Activated CD8-positive, alpha-beta memory T cell treated with anti-CD3 and anti-CD28 coated beads for 36 hours (primary cell): Measurements from ENCODE around the gene SNX22. TPM values are rescaled to one million over a fixed set of nuclear protein-coding genes. Genes with fewer than 3 reads are reported as not detected.
"Not testable (repeated sequence)": the region's sequence is repeated elsewhere in the genome, so short reads cannot be mapped to it uniquely, and the experiment has no call there.

Experiments
- CTCF ChIA-PET: fragments of 350-600 bp; sonication (Branson Sonifier 250); formaldehyde crosslinking; loops from one replicate; lab custom pipeline; 2021; ENCODE audit warnings: antibody characterized with exemption; lab: Charles Lee
- POLR2A ChIA-PET: fragments of 350-600 bp; sonication (Branson Sonifier 250); formaldehyde crosslinking; loops from one replicate; lab custom pipeline; 2021; ENCODE audit warnings: antibody characterized with exemption; lab: Charles Lee
- total RNA-seq, 2 experiments: library from RNA; stranded (reverse); gene quantifications; one replicate each; pipeline ENCODE4 v1.2.3, GENCODE V29; 2021

The SNX22 gene
- total RNA-seq, result under 1 TPM; 0.42 to 0.76 TPM

DNA sequence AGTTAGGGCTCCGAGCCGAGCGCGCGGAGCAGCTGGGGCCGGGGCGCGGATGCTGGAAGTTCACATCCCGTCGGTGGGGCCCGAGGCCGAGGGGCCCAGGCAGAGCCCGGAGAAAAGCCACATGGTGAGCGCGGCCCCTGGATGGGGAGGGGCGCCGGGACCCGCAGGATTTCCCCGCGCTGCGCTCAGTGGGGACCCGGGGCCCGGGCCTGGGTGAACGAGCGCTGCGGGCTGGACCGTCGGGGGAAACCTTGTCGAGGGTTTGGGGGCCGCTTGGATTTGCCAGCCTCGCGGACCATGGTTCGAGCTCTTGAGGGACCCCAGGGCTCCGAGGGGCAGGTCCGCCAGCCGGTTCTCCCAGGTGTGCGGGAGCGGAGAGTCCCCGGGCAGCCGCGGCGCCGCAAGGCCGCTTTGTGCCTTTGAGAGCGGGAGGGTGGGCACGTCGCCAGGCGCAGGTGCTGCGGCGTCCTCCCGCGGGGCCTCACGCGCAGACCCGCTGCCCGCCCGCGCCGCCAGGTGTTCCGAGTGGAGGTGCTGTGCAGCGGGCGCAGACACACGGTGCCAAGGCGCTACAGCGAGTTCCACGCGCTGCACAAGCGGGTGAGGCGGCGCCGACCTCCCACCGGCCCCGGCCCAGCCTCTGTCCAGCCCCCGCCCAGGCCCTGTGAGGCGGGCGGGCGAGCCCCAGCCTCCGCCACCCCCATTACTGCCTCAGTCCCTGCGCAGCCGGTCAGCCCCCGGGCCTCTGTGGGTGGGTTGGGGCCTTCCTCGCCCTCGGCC, at the start of gene SNX22:
Gene SNX22 (plus strand): TSS at position 5 of the 780 bp plus-strand sequence. CDS start 45 bp downstream, at position 50.
- POLR2A ChIA-PET, result interaction anchor here (0.6 kb wide), 3 partner anchors 10 to 183 kb away, joined by 3 to 5 read pairs (median 3); no protein-coding TSS in a partner anchor
- CTCF ChIA-PET, result interaction anchor here (0.6 to 2.9 kb wide), 4 partner anchors 10 to 400 kb away, joined by 3 to 23 read pairs (median 3); partner anchors contain the start of gene PPIB

DNA sequence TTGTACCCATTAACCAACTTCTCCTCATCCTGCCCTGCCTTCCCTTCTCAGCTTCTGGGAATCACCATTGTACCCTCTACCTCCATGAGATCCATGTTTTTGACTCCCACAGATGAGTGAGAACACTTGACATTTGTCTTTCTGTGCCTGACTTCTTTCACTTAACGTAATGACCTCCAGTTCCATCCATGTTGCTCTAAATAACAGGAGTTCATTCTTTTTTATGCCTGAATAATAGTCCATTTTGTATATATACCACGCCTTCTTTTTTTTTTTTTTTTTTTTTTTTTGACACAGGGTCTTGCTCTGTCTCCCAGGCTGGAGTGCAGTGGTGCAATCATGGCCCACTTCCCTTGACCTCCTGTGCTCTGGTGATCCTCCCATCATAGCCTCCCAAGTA, 49.0 kb upstream of the SNX22 start:
- CTCF ChIA-PET, result interaction anchor here (0.7 kb wide), 1 partner anchor 8 kb away, joined by 4 read pairs; no protein-coding TSS in a partner anchor
- POLR2A ChIA-PET, result no interaction called here

DNA sequence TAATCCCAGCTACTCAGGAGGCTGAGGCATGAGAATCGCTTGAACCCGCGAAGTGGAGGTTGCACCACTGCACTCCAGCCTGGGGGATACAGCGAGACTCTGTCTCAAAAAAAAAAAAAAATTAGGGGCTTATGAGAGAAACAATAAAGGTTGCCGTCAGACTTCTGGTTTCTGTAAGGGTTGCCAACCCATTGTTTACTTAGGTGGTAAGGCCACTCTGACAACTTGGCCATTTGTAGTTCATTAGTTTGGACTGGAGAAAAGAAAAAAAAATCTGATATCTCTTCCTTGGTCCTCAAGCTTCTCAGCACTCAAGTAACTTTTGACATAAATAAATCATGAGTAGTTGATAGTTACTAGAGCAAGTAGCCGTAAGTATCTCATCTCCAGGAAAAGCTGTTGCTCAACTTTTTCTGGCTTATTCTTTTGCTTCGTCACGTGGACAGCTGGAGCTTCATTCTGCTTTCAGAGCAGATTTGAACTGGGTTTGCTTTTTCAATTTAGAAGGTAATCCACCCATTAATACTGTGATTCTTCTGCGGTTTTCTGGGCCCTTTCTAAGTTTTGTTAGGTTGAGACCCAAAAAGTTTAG, 46.3 kb upstream of the SNX22 start:
- ChIA-PET POLR2A (no interaction called here), CTCF (interaction anchor here (0.6 to 0.9 kb wide), 2 partner anchors 11 to 344 kb away, joined by 3 read pairs; partner anchors contain the start of gene CIAO2A)

DNA sequence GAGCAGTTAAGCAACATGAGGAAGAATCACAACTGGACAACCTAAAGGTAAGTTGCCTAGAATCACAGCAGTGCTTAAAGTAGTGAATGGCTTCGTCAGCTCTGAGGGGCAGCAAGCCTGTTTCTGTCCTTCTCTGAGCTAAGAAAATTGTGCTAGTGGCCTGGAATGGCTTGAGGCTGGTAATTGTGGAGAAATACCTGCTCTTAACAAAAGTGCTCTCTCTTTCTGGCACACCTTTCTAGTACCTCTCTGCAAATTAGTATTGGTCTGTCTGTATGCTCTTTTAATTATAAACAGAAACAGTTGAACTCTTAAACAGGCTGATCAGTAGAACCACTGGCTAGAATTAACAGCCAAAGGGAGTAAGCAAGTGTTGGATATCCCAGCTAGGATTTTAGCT, 44.2 kb upstream of the SNX22 start:
- CTCF ChIA-PET, result no interaction called here
- POLR2A ChIA-PET, result no interaction called here

DNA sequence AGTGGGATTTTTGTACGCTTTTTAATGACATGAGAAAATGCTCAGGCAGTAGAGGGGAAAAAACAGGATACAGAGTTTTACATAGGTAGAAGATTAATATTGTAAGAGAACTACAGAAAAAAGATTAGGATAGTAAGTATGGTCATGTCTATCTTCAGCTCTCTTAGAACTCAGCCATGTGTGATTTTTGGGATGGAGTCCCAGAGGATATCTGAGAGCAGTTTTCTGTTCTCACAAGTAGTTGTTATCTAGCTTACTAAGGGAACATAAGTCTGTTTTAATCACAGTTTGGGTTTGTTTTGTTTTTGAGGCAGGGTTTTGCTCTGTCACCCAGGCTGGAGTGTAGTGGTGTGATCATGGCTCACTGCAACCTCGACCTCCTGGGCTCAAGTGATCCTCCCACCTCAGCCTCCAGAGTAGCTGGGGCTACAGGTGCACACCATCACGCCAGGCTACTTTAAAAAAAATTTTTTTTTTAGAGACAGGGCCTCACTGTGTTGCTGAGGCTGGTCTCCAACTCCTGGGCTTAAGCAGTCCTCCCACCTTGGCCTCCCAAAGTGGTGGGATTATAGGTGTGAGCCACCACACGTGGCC, 41.3 kb upstream of the SNX22 start:
- POLR2A ChIA-PET, result not testable (repeated sequence)
- CTCF ChIA-PET, result interaction anchor here (0.6 kb wide), 1 partner anchor 176 kb away, joined by 3 read pairs; no protein-coding TSS in a partner anchor

DNA sequence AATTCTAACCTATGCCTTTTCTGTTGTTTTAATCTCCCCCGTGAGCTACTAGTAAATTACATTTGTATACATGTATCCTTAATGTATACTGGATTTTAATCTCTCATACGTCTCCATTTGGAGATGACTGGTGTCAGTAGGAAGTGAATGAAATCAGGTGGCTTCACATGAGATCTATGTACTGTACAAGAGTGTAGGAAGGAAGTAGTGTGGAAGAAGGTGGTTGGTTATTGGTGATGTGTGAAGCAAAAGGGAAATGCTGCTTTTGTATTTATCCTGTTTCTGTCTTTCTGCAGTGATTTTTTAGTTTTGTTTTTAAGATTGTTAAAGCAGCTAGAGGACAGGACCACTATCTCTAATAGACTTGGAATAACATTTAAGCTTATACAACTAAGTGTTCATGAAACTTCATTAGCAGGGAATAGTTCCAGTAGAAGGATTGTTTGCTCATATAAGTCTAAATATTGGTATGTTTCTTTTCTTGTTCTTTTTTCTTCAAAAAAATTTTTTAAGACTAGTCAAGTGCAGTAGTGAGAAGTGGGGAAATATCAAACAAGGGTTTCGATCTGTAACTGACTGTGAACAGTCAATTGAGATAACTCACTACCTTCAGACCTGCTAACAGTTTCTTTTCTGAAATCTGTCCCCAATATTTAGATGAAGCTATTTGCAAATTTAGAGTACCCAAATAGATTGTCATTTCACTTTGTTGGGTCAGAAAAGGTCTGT, 40.4 kb upstream of the SNX22 start:
- POLR2A ChIA-PET, result no interaction called here
- CTCF ChIA-PET, result interaction anchor here (0.6 to 0.8 kb wide), 3 partner anchors 9 to 177 kb away, joined by 3 to 4 read pairs (median 3); partner anchors contain the start of gene PPIB

DNA sequence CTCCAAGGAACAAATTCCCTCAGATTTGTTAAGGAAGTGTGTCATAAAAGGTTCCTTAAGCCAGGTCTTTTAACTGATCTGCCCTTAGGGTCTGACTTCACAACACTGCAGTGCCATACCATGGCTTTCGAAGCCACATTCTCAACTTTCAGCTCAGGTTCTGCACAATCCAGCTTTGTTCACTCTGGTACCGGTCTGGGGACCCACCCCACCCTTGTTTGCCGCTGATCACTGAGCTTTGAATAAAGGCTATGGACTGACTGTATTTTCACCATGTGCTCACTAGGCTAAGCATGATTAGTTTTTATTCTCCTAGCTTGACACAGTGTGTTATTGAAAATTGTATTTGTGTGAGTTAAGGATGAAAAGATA, 39.9 kb upstream of the SNX22 start:
- POLR2A ChIA-PET, result no interaction called here
- CTCF ChIA-PET, result interaction anchor here (0.8 kb wide), 1 partner anchor 51 kb away, joined by 3 read pairs; the partner anchor contains the start of gene PPIB

DNA sequence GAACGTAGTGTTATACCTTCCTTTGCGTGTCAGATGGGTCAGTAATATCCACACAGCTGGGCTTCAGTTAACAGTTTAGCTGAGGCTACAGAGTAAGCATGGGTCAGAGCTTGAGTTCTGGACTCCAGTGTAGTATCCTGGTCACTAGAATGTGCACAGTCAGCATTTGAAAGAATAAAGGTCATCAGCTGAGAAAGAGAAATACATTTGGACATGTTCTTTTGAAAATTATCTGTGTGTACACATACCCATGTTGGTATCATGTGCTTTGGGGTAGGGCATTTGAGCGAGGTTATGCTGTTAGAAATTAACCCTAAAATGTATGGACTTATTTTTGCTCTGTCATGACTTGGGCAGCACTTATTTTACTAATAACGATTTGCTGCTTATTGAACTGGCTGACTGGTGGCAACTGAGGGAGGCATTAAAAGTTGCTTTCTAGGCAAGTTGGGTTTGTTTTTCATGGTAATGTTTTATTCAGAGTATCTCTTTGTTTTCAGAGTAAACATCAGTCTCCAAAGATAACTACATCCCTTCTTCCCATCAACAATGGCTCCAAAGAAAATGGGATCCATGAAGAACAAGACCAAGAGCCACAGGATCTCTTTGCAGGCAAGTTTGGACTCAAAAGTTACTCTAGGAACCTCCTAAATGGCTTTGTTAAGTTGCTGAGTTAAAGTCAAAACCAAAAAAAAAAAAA, 39.3 kb upstream of the SNX22 start:
- CTCF ChIA-PET, result interaction anchor here (0.8 kb wide), 1 partner anchor 50 kb away, joined by 3 read pairs; the partner anchor contains the start of gene PPIB
- POLR2A ChIA-PET, result interaction anchor here (1.4 kb wide), 1 partner anchor 19 kb away, joined by 5 read pairs; the partner anchor contains the start of gene CIAO2A

DNA sequence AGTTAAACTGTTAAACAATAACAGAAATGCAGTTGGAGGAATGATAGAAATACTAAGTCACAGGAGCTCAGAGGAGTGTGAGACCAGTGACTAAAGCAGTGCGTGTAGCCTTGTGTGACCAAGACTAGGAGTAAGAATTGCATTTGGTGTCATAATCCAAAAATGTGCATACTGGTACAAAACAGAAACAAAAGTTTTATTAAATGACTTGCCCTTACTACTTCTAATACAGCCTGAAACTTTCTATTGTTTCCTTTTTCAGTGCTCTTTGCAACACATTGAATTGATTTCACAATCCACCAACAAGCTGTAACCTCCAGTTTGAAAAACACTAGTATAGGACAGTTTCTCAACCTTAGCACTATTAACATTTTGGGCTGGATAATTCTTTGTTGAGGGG, 38.6 kb upstream of the SNX22 start:
- ChIA-PET POLR2A (interaction anchor here (0.5 to 1.4 kb wide), 2 partner anchors 19 to 779 kb away, joined by 3 to 5 read pairs; partner anchors contain the start of gene CIAO2A), CTCF (no interaction called here)

DNA sequence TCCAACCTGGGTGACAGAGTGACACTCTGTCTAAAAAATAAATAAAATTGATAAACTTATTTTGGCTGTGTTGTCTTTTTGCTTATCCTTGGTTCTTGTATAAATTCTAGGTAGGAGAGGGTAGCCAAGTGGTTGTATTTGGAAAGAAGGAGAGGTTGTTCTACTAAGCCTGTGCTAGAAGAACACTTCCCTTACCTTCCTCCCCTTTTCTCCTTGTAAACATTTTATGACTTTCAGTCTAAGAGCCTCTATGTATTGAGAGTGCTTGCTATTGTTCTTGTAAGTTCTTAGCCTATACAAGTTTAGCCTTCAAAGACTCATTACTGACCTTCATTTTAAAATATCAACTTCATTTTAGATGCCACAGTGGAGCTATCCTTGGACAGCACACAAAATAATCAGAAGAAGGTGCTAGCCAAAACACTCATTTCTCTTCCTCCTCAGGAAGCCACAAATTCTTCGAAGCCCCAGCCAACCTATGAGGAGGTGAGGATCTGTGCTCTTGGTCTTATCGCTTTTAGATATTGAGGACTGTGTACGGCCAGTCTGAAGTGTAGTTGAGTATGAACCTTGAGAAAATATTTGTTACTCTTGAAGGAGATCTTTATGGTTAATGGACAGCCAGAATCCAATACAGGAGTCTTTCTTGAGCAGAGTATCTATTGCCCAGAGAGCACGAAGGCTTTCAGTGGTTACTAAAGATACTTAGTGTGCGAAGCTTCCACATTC, 33.6 kb upstream of the SNX22 start:
- CTCF ChIA-PET, result no interaction called here
- POLR2A ChIA-PET, result no interaction called here

DNA sequence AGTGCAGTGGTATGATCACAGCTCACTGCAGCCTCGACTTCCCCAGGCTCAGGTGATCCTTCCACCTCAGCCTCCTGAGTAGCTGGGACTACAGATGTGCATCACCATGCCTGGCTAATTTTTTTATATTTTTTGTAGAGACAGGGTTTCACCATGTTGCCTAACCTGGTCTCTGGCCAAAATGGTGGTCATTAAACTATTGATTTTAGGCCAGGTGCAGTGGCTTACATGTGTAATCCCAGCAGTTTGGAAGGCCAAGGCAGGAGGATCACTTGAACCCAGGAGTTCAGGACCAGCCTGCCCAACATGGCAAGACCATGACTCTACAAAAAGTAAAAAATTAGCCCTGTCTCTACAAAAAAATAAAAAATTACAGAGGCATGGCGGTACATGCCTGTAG, 31.2 kb upstream of the SNX22 start:
- POLR2A ChIA-PET, CTCF ChIA-PET: not testable (repeated sequence)

DNA sequence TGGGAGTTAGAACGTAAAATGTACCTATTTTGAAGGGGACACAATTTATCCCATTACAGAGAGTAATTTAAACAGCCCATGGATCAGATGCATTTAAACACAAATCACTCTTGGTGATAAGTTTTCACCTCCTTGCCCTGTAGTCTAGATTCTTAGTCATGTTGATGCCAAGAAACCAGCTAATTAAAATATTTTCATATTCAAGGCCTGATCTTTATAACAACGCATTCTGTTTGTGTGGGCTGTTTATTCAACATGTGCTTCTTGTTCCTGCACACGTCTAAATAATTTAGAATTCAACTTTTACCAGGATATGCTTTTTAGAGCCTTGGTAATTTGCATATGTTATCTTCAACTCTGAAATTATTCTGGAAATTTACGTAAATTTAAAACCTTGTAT, 29.9 kb upstream of the SNX22 start:
- CTCF ChIA-PET, result interaction anchor here (1.7 kb wide), 1 partner anchor 32 kb away, joined by 8 read pairs; no protein-coding TSS in a partner anchor

DNA sequence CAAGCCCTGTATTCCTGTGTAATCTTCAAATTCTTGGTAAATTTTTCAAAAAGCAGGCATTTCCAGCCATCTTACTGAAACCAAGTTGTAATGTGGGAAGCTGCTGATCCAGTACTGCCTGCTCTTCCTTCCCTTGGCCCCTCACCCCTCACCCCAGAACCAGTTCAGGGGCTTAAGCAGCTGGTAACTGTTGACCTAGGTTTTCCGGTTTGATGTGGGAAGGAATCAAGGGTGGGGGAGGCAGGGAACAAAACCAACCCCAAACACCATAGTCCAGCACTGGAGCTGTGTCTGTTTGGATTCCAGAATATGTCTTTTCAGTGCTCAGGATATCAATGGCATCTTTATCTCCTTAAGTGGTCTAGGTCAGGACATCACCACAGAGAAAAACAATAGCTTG, 29.1 kb upstream of the SNX22 start:
- ChIA-PET CTCF (interaction anchor here (1.7 kb wide), 1 partner anchor 31 kb away, joined by 8 read pairs; no protein-coding TSS in a partner anchor), POLR2A (no interaction called here)

More for the DNA sequence above, 29.9 kb upstream of the SNX22 start:
- POLR2A ChIA-PET, result no interaction called here

DNA sequence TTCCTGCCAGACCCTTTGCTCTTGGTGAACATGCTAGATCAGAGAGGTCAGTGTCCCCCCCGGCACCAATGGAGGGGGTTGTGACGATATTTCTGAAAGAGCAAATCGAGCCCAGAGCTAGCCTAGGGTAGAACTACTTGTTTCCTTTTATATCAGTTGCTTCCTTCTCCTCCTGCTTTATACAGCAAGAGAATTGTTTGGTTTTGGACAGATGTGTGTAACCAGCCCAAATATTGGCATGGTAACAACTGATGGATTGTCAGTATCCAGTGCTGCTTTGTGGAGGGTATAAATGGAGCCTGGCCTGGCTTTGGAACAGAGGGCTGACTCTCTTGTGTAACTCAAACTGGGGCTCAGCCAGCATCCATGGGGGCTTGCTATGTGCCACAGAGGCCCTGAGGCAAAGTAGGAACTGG, 28.6 kb upstream of the SNX22 start:
- POLR2A ChIA-PET, result no interaction called here
- CTCF ChIA-PET, result interaction anchor here (1.7 kb wide), 1 partner anchor 30 kb away, joined by 8 read pairs; no protein-coding TSS in a partner anchor

DNA sequence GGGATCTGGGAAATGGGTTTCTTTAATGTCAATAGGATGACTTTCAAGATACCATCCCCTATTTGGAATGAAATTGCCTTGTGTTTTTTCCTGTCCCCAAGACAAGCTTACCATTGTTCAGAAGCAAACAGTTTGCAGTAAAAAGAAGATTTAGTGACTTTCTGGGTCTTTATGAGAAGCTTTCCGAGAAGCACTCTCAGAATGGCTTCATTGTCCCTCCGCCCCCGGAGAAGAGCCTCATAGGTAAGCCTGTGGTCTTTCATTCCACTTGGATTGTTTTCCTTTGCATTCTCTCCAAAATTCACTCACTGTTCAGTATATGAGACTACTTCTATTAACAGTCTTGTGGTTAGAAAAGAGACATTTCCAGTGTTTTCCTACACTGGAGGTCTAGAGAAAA, 25.6 kb upstream of the SNX22 start:
- POLR2A ChIA-PET, result no interaction called here
- CTCF ChIA-PET, result interaction anchor here (0.6 kb wide), 1 partner anchor 1087 kb away, joined by 3 read pairs; no protein-coding TSS in a partner anchor

DNA sequence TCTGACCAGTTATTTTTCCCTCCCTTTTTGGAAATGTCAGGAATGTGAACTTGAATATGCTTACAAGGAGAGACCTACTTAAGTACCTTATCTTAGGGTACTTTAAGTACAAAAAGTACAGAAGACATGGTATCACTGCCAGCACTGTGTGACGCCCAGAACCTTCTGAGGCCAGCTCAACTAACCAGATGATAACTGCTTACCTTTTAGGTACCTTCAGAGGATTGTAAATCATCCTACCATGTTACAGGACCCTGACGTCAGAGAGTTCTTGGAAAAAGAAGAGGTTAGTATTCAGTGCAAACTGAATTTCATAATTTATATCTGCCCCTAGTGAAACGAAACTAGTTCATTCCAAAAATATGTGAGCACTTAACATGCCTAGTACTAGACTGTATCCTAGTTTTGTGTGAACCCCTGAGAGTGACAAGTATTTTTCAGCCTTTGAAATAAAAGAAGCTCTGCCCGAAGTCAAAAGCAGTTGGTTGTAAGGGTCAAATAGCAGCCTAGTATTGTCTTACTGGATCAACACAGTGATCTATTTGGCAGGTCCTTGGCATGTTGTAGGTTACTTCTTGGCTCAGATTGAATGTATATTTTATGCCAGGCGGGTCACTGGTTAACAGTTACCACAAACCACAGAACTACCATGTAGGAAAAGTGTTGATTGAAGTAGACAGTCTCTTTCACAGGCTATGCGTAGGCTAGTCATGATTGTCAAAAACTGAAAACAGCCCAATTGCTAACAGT, 23.8 kb upstream of the SNX22 start:
- POLR2A ChIA-PET, result no interaction called here
- CTCF ChIA-PET, result no interaction called here

DNA sequence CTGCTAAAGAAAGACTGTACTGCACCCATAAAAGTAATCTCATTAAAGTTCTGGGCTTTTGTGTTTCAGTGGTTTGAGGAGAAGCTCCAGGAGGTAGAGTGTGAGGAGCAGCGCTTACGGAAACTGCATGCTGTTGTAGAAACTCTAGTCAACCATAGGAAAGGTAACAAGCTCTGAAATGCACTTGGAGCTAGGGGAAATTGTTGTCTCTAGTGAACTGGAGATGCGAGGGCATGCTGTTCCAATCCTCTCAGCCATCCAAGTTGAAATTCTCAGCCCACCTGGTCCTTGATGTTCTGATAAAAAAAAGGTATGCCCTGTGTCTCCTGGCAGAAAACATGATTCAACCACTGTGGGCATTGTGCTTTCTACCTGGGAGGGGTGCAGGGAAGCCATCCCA, 21.4 kb upstream of the SNX22 start:
- ChIA-PET CTCF (no interaction called here), POLR2A (no interaction called here)
